Activated CD4-positive, alpha-beta T cell treated with anti-CD3 and anti-CD28 coated beads, Interleukin-2, amount 50 U/mL, for 1 hour (primary cell): ENCODE results near the gene HIBADH.

Source experiments
- DNase-seq: peaks from one replicate; pipeline ENCODE4 v3.0.0-alpha.2; 2020

Gene HIBADH

GRCh38 chr7:27478556-27478955 lies 184.1 kb downstream of the HIBADH start:
- no peak for DNase-seq

- DNase-seq: no peak
Measured at GRCh38 chr7:27478084-27478483, 184.6 kb downstream of the HIBADH start.

GRCh38 chr7:27476493-27476892 lies 186.2 kb downstream of the HIBADH start:
- no peak for DNase-seq
